H1 (cell line): ENCODE results near the gene PHLPP1. TPM values are rescaled to one million over a fixed set of nuclear protein-coding genes. Genes with fewer than 3 reads are reported as not detected.

ENCODE experiments used
- CBX5 ChIP-seq: fragments of 300-800, 300-1000 bp; sonication (generic); IDR thresholded peaks from 2 replicates; pipeline ENCODE4 v1.7.1; 2016; ENCODE audit warnings: antibody characterized with exemption, low read length, low read depth
- HDAC6 ChIP-seq: IDR thresholded peaks from one replicate; pipeline ENCODE4 v1.7.1; 2012; ENCODE audit warnings: low read depth, mild to moderate bottlenecking, inconsistent platforms, low read length, moderate library complexity
- JUN ChIP-seq: IDR thresholded peaks from 2 replicates; pipeline ENCODE4 v1.6.1; 2011; ENCODE audit warnings: low read depth, mild to moderate bottlenecking, improper control_type of control experiment, low read length
- MAFK ChIP-seq: IDR thresholded peaks from 2 replicates; pipeline ENCODE4 v1.6.1; 2012; ENCODE audit warnings: low read depth, mild to moderate bottlenecking, improper control_type of control experiment, low read length
- POLR2AphosphoS5 ChIP-seq: IDR thresholded peaks from 2 replicates; pipeline ENCODE4 v1.6.1; 2011; ENCODE audit warnings: low read depth, low read length
- RNF2 ChIP-seq: fragments of 200-900, 300-1000 bp; sonication (generic); IDR thresholded peaks from 2 replicates; pipeline ENCODE4 v1.7.1; 2016; ENCODE audit warnings: borderline replicate concordance, low read depth, mild to moderate bottlenecking, antibody characterized with exemption, low read length; ENCODE audit not compliant: poor library complexity, severe bottlenecking; ENCODE audit errors: missing control alignments
- TAF7 ChIP-seq: optimal IDR thresholded peaks from 2 replicates; pipeline ENCODE3; 2011; ENCODE audit warnings: low read depth, mild to moderate bottlenecking, inconsistent platforms, low read length, moderate library complexity, borderline replicate concordance
- TEAD4 ChIP-seq: IDR thresholded peaks from 2 replicates; pipeline ENCODE4 v1.6.1; 2012; ENCODE audit warnings: low read depth, low read length, inconsistent platforms, mixed read lengths
- USF2 ChIP-seq: IDR thresholded peaks from 2 replicates; pipeline ENCODE4 v1.6.1; 2011; ENCODE audit warnings: low read length, improper control_type of control experiment
- polyA plus RNA-seq, 7 experiments: library from polyadenylated mRNA; depleted of rRNA in 3 of 7; stranded (reverse) in 5 of 7; unstranded in 2 of 7; fragments of >200 nt in 5 of 7; fragments of 200-250 nt in 2 of 7; gene quantifications; 1 replicate in 5 of 7; 2 replicates in 1 of 7; 4 replicates in 1 of 7; pipeline versions ENCODE4 v1.2.1 to v1.2.3, GENCODE V29; 2011 to 2013; ENCODE audit warnings: missing spikeins in 2 of 7, mixed read lengths in 2 of 7
- total RNA-seq: library from RNA; stranded (reverse); fragmentation: NEBNext Ultra II Directional; extraction: Animal tissue kit (Norgen Biotek cat#: 25700); gene quantifications from 2 replicates; pipeline ENCODE4 v1.2.1, GENCODE V29; 2021

The PHLPP1 gene
- total and polyA plus RNA-seq, 2 of the 8 experiments (the other 6 are each of a cell fraction or from before 2014, with no cell fraction given), result 28.0 to 66.3 TPM

- TF ChIP-seq MAFK, result no peak
- TF ChIP-seq USF2, result no peak
- TF ChIP-seq RNF2, result no peak
- no peak for TF ChIP-seq HDAC6
- TF ChIP-seq TEAD4, result no peak
- no peak for TF ChIP-seq TAF7
- TF ChIP-seq JUN, result no peak
- TF ChIP-seq POLR2AphosphoS5, result no peak
- TF ChIP-seq CBX5, result no peak
These were observed 114.6 kb downstream of the PHLPP1 start (continued) for GRCh38 chr18:62829936-62830335.
